NOMO-1 treated with dmso at 0.1 percent for 144 hours (cell line): ENCODE measurements around the gene ALDH1A2.
A peak's percentile ranks its signal among the peaks of the same experiment; 100 is the strongest.
"Not testable (repeated sequence)": the region's sequence is repeated elsewhere in the genome, so short reads cannot be mapped to it uniquely, and the experiment has no call there.

ENCODE experiments used
- DNase-seq: peaks from one replicate; lab custom pipeline; 2025; ENCODE audit not compliant: unreplicated experiment; lab: John Stamatoyannopoulos, UW

The ALDH1A2 gene

DNA sequence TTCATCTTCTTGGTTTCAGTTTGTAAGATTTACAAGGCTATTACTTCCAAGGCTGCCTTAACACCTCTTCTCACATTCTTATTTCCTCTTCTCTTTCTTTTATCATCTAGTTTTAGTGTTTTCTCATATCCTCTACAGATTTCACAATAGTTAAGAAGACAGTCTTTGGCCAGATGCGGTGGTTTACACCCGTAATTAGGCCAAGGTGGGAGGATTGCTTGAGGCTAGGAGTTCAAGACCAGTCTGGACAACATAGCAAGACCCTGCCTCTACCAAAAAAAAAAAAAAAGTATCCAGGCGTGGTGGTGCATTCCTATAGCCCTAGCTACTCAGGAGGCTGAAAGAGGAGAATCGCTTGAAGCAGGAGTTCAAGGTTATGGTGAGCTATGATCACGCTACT is 3.5 kb upstream of the ALDH1A2 start:
- no peak for DNase-seq

DNA sequence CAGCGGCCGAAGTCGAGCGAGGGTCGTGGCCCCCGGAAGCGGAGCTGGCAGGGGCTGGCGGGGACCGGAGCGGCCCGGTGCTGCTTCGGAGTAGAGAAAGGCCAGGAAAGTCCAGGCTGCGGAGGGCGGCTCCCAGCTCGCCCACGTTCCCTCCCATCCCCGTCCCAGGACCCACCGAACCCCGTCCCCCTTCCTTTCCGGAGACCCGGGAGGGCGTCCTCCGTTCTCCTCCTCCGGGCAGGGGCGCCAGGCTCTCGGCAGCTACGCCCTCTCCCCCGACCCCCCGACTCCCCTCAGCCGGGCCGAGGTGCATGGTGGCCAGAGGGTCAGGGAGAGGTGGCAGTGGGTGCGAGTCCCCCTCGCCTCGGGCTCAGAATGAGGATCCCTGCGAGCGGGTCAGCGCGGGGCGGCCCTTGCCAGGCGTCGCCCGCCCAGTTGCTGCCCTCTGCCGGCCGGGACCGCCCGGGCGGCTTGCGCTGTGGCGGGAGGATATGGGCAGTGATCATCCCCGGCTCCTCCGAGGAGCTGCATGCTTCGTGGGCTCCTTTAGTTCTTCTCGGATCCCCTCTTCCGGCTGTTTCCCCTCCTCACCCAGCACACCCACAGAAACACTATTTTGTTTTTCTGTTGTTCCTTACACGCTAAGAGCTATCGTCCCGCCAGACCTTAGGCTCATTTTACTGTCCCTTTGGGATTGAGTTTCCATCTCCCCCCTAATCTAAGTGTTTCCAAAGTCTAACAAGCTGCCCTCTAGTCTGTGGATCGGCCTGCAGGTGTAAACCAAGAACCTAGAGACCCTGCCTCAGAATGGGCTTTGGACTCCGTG is 744 bp upstream of the ALDH1A2 start:
- peak; percentile 12 for DNase-seq

DNA sequence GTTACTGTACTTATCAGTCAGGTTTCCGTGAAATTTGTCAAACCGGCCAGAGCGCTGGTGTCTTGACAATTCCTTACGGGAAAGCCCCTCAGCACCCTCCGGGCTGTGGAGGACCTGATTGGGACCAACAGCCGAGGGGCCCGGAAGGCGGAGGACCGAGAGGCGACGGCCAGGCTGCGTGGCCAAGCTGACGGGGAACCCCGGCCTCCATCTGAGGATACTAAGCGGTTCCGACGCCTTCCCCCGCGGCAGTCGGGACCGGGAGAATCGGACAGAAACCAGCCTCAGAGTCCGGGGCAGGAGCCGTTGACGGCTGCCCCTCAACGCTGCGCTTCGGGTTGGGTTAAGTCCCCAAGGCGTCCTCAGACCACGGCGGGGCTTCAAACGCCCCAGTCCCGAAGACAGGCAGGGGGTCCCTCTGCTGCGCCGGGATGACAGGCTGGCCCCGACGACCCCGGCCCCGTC is 499 bp downstream of the ALDH1A2 start:
- no peak for DNase-seq

- DNase-seq = no peak
These were observed 1.2 kb downstream of the ALDH1A2 start for GRCh38 chr15:58064082-58064979.

- no peak for DNase-seq
These were observed 1.9 kb downstream of the ALDH1A2 start for GRCh38 chr15:58063614-58064013.

GRCh38 chr15:58062983-58063382 is 2.5 kb downstream of the ALDH1A2 start:
- DNase-seq = no peak

- no peak for DNase-seq
These were observed 3.3 kb downstream of the ALDH1A2 start for GRCh38 chr15:58062175-58062574.

DNA sequence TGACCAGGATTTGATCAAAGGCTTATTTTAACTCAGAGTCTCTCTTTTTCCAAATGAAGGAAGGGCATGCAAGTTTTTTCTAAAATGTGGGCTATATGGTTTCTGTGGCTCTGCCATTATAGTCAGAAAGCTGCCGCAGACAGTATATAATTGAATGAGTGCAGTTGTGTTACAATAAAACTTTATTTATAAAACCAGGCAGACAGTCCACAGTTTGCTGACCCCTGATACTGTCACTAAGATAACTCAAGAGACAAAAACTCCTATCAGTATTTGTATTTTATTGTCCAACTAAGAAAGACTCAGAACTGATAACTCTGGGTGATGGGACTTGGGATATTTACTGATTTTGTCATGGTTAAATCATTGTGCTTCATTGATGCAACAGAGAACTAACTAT is 4.9 kb downstream of the ALDH1A2 start:
- DNase-seq = no peak

- no peak for DNase-seq
These were observed 6.8 kb downstream of the ALDH1A2 start for GRCh38 chr15:58058729-58059128.

DNA sequence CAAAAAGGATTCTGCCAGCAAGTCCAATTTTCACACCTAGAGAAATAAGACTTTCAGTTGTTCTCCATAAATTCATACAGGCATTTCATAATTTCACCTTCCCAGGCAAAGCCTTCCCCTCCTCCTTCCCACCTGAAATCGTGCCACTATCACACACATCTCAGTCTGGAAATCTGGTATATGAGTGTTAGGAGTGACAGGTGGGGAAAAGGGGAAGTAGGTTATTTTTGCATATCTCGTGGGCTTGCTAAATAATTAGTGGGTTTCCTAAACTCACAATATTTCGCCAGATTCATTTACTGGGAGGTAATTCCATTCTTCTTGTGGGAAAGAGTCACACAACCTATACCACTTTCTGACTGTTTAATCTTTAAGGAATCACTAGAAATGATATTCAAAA is 7.4 kb downstream of the ALDH1A2 start:
- DNase-seq = no peak

DNA sequence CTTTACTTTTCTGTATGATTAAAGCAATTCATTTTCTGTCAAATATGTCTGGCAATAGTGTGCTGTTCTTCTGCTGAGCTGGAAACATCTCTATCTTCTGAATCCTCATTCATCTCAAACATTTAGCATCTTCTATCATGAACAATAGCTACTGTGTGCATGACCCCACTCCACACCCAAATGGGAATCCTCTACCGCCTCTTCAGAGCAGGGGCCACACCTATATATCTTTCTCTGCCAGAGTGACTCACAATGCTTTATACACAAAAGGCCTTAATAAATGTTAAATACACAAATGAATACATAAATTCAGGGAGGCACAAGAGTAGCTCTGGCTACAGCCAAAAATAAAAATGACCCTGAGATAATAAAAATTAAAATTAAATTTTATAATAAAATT is 8.0 kb downstream of the ALDH1A2 start:
- DNase-seq = no peak

DNA sequence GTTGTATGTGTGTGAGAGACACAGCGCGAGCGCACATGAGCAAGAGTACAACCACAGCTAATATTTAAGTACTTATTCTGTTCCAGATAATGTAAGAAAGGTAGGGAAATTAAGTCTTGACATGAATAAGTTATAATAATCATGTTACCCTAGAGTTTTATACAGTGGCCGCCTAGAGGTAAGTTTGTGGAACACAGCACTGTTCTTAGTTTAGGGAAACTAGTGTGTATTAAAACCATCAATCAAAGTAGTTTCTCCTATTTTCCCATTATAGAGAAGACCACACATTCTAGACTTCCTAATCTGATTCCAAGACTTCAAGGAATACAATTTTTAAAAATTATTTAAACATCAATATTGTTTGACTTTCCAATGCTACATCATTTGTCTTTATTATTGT is 9.5 kb downstream of the ALDH1A2 start:
- no peak for DNase-seq

DNA sequence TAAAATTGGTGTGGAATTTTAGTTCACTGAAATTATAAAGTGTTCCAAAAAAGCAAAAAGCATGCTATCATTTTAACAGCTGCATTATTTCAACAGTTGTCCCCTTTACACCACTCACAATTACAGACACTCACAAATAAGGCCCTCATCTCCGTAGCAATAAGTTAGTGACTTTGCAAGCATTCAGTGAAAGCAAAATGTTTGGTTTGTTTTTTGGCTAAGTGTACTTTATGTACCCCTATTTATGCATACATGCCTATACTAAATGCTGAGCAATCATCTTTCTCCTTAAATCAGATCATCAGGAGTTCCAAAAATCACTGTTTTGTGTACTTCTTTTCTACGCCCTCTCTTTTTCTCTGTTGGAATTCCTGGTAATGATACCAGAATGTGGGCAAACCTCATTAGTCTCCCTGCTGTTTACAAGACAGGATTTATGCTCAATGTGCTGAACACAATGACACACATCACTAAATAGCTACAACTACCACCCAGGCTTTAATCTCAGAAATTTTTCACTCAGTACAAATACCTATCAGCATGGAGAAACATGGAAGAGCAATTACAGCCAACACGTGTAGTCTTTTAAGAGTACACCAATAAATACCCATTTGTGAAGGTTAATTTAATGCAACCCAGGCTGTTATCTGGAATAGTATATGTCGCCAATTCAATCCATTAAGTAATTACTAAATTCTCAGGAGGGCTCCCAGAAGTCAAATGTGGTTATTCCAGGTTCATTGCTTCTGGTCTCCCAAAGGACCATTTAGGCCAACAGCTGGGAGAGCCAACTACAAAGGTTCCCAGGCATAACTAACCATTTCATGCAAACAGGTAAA is 12.0 kb downstream of the ALDH1A2 start:
- DNase-seq = no peak

- no peak for DNase-seq
These were observed 13.2 kb downstream of the ALDH1A2 start for GRCh38 chr15:58052334-58052733.

DNA sequence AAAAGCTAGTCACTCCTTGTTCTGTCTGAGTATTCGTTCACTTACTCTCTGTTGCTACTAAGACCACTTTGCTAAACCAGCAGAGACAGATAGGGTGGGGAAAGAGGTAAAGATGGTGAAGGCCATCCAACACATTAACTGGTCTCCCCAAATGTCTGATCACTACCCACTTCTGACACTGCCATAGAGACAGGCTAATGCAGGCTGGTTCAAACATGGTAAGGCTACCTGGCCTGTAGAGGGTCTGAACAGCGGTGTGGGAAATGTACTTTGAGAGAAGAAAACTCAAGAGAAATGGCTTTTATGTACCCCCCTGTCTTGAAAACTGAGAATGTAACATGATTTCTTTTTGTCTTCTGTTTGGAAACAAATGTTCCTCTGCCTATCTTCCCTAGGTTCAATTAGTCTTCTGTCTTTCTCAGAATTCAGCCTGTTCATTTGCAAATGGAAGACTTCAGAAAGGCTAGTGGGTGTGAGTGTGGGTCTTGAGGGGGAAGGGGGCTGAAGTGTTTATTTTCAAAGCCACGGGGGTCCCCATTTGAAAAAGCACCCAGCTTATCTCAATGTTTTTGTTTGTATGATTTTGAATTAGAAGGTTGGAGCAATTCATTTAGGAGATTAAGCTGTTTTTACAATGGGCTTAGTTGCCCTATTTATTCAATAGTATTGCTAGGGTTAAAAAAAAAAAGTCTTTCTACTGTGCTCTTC is 15.8 kb downstream of the ALDH1A2 start:
- DNase-seq = no peak

- no peak for DNase-seq
These were observed 17.2 kb downstream of the ALDH1A2 start for GRCh38 chr15:58048261-58048660.

GRCh38 chr15:58047149-58047548 is 18.4 kb downstream of the ALDH1A2 start:
- no peak for DNase-seq

- no peak for DNase-seq
These were observed 19.0 kb downstream of the ALDH1A2 start for GRCh38 chr15:58046467-58046866.

- DNase-seq = not testable (repeated sequence)
These were observed 20.1 kb downstream of the ALDH1A2 start for GRCh38 chr15:58045376-58045775.

- DNase-seq = no peak
These were observed 21.0 kb downstream of the ALDH1A2 start for GRCh38 chr15:58044551-58044950.
